ENCODE results near the gene PCBP3.
"Not testable (repeated sequence)": the region's sequence is repeated elsewhere in the genome, so short reads cannot be mapped to it uniquely, and the experiment has no call there.

The PCBP3 gene

GRCh38 chr21:45836694-45837670, 193.5 kb downstream of the PCBP3 start:
- DNase-seq = no peak

- DNase-seq = peak in 2 of 58 donors; percentile 17 to 39
Measured at GRCh38 chr21:45837936-45838335, 194.4 kb downstream of the PCBP3 start.

- no peak for DNase-seq
Measured at GRCh38 chr21:45838634-45839033, 195.1 kb downstream of the PCBP3 start.

GRCh38 chr21:45839274-45839673, 195.7 kb downstream of the PCBP3 start:
- no peak for DNase-seq

- no peak for DNase-seq
Measured at GRCh38 chr21:45841033-45841432, 197.5 kb downstream of the PCBP3 start.

- no peak for DNase-seq
Measured at GRCh38 chr21:45843426-45843825, 199.9 kb downstream of the PCBP3 start.

- DNase-seq = no peak
Measured at GRCh38 chr21:45844181-45844580, 200.7 kb downstream of the PCBP3 start.

GRCh38 chr21:45845063-45845769, 201.7 kb downstream of the PCBP3 start:
- DNase-seq = no peak

GRCh38 chr21:45845770-45846090, 202.2 kb downstream of the PCBP3 start:
- DNase-seq = no peak

GRCh38 chr21:45846373-45847160, 203.0 kb downstream of the PCBP3 start:
- peak in 13 of 58 donors; percentile 19 to 63 (median 30) for DNase-seq

GRCh38 chr21:45847870-45848269, 204.3 kb downstream of the PCBP3 start:
- no peak for DNase-seq

GRCh38 chr21:45848331-45848730, 204.8 kb downstream of the PCBP3 start:
- no peak for DNase-seq

- DNase-seq = no peak
Measured at GRCh38 chr21:45848805-45849204, 205.3 kb downstream of the PCBP3 start.

- DNase-seq = no peak
Measured at GRCh38 chr21:45849651-45850050, 206.1 kb downstream of the PCBP3 start.

GRCh38 chr21:45850181-45850580, 206.7 kb downstream of the PCBP3 start:
- no peak for DNase-seq

GRCh38 chr21:45852386-45852785, 208.9 kb downstream of the PCBP3 start:
- not testable (repeated sequence) for DNase-seq

GRCh38 chr21:45852886-45853400, 209.4 kb downstream of the PCBP3 start:
- DNase-seq = no peak

GRCh38 chr21:45853703-45854342, 210.3 kb downstream of the PCBP3 start:
- DNase-seq = no peak

- DNase-seq = no peak
Measured at GRCh38 chr21:45854690-45855247, 211.2 kb downstream of the PCBP3 start.

- no peak for DNase-seq
Measured at GRCh38 chr21:45855248-45855811, 211.8 kb downstream of the PCBP3 start.

Measured in anterior cingulate cortex (tissue), 58 donors.